Activated CD4-positive, alpha-beta T cell treated with anti-CD3 and anti-CD28 coated beads for 36 hours (primary cell): ENCODE measurements around the gene PIK3IP1. TPM values are rescaled to one million over a fixed set of nuclear protein-coding genes. Genes with fewer than 3 reads are reported as not detected.

ENCODE experiments used
- ATAC-seq: fragments of 200-7000 bp; cut with Tn5 transposase; one replicate; pipeline ENCODE4 v1.10.0; 2021; ENCODE audit warnings: mild to moderate bottlenecking, moderate library complexity
- CTCF ChIA-PET: fragments of 350-600 bp; sonication (Branson Sonifier 250); formaldehyde crosslinking; loops from one replicate; lab custom pipeline; 2021; ENCODE audit warnings: antibody characterized with exemption; lab: Charles Lee
- POLR2A ChIA-PET: fragments of 350-600 bp; sonication (Branson Sonifier 250); formaldehyde crosslinking; loops from one replicate; lab custom pipeline; 2021; ENCODE audit warnings: antibody characterized with exemption, inconsistent platforms; lab: Charles Lee
- DNase-seq: peaks from one replicate; pipeline ENCODE4 v3.0.0-alpha.2; 2020
- H3K27ac Mint-ChIP-seq: one replicate; pipeline ENCODE4 v1.8.0; 2021; ENCODE audit warnings: mixed read lengths
- H3K27me3 Mint-ChIP-seq: one replicate; pipeline ENCODE4 v1.8.0; 2021; ENCODE audit warnings: mixed read lengths
- H3K36me3 Mint-ChIP-seq: one replicate; pipeline ENCODE4 v1.8.0; 2021; ENCODE audit warnings: low read depth, mixed read lengths
- H3K4me1 Mint-ChIP-seq: one replicate; pipeline ENCODE4 v1.8.0; 2021; ENCODE audit warnings: mixed read lengths
- H3K4me3 Mint-ChIP-seq: one replicate; pipeline ENCODE4 v1.8.0; 2021; ENCODE audit warnings: mild to moderate bottlenecking, moderate library complexity, mixed read lengths
- H3K9me3 Mint-ChIP-seq: one replicate; pipeline ENCODE4 v1.8.0; 2021; ENCODE audit warnings: low read depth, mixed read lengths
- intact Hi-C, 2 experiments: fragments of 100-400 bp; cut with DNase I in 1 of 2; cut with micrococcal nuclease in 1 of 2; formaldehyde crosslinking; loops; one replicate each; pipeline versions ENCODE4 v1.14.2 to v1.15.1; 2022 to 2024; cut with DNase I, micrococcal nuclease
- total RNA-seq, 2 experiments: library from RNA; stranded (reverse); gene quantifications; one replicate each; pipeline ENCODE4 v1.2.3, GENCODE V29; 2021

Gene PIK3IP1
- total RNA-seq, 2 experiments from 2014 or later = 14.2 to 15.1 TPM

- peaks cover 34% of the 10 kb centered on the region for H3K36me3 Mint-ChIP-seq
- ChIA-PET POLR2A (interaction anchor here (5.6 kb wide), 1 partner anchor 11 kb away, joined by 38 read pairs; no protein-coding TSS in a partner anchor), CTCF (interaction anchor here (0.7 to 2.8 kb wide), 7 partner anchors 7 to 342 kb away, joined by 4 to 24 read pairs (median 6); no protein-coding TSS in a partner anchor)
- peaks cover 75% of the 10 kb centered on the region for H3K4me1 Mint-ChIP-seq
- no peak for ATAC-seq
- H3K27ac Mint-ChIP-seq = peak overlapping the region; percentile 97
- H3K4me3 Mint-ChIP-seq = peak overlapping the region; percentile 90
- peaks cover 2% of the 10 kb centered on the region for H3K9me3 Mint-ChIP-seq
- DNase-seq = no peak
- intact Hi-C loops = loop anchor here in 1 of 2 experiments (5.0 kb wide), 1 partner anchor 652 kb away; the partner anchor contains the start of gene SLC35E4
- no peaks in the 10 kb centered on the region for H3K27me3 Mint-ChIP-seq
These were observed 2.9 kb downstream of the PIK3IP1 start for GRCh38 chr22:31289344-31289743.

DNA sequence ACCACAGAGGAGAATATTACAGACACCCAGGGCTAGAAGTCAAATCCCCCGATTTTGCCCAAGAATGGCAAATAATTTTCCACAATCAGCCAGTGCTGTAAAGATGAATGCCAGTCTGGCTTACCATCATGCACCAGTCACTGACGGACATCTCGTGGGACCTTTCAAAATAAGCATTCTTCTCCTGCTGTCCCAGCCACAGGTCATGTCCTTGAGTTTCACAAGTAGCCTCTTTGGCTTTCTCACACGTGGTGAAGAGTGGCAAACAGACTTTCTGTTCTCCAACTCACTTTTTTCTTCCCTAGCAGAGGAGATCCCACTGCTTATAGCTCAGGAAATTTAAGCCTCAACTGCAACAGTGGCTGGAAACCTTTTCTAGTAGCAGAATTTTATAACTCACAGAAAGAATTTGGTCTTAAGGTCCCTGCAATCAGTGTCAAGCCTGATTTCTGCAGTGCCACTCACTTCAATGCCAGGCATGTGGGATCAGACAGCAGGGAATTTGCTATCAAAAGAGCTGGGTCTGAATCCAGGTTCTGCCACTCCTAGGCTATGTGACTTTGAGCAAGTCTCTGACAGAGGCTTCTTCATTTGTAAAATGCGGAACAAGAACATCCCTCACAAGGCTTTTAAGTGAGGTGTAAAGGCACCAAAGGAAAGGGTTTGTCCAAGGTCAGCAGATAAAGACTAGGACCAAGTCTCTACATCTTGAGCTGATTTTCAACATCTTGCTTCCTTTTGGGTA, 3.6 kb downstream of the PIK3IP1 start:
- ATAC-seq (no peak), DNase-seq (no peak)
- CTCF ChIA-PET = interaction anchor here (0.6 to 2.8 kb wide), 6 partner anchors 9 to 210 kb away, joined by 3 to 24 read pairs (median 6); no protein-coding TSS in a partner anchor
- peaks cover 75% of the 10 kb centered on the region for H3K4me1 Mint-ChIP-seq
- no peaks in the 10 kb centered on the region for H3K27me3 Mint-ChIP-seq
- intact Hi-C loops = loop anchor here in 1 of 2 experiments (5.0 kb wide), 1 partner anchor 651 kb away; the partner anchor contains the start of gene SLC35E4
- peaks cover under 1% of the 10 kb centered on the region for H3K9me3 Mint-ChIP-seq
- peaks cover 33% of the 10 kb centered on the region for H3K36me3 Mint-ChIP-seq
- H3K4me3 Mint-ChIP-seq = peak overlapping the region; percentile 90
- peak overlapping the region; percentile 97 for H3K27ac Mint-ChIP-seq
- POLR2A ChIA-PET = interaction anchor here (5.6 kb wide), 1 partner anchor 11 kb away, joined by 38 read pairs; no protein-coding TSS in a partner anchor

GRCh38 chr22:31287818-31288495, 4.3 kb downstream of the PIK3IP1 start:
- intact Hi-C loops = loop anchor here in 1 of 2 experiments (5.0 kb wide), 1 partner anchor 651 kb away; the partner anchor contains the start of gene SLC35E4
- POLR2A ChIA-PET = interaction anchor here (5.6 kb wide), 1 partner anchor 10 kb away, joined by 38 read pairs; no protein-coding TSS in a partner anchor
- H3K36me3 Mint-ChIP-seq = peaks cover 34% of the 10 kb centered on the region
- DNase-seq (no peak), ATAC-seq (no peak)
- CTCF ChIA-PET = interaction anchor here (0.7 to 0.9 kb wide), 3 partner anchors 9 to 11 kb away, joined by 3 read pairs; no protein-coding TSS in a partner anchor
- H3K9me3 Mint-ChIP-seq = no peaks in the 10 kb centered on the region
- peak overlapping the region; percentile 97 for H3K27ac Mint-ChIP-seq
- peak overlapping the region; percentile 90 for H3K4me3 Mint-ChIP-seq
- H3K27me3 Mint-ChIP-seq = no peaks in the 10 kb centered on the region
- H3K4me1 Mint-ChIP-seq = peaks cover 76% of the 10 kb centered on the region

DNA sequence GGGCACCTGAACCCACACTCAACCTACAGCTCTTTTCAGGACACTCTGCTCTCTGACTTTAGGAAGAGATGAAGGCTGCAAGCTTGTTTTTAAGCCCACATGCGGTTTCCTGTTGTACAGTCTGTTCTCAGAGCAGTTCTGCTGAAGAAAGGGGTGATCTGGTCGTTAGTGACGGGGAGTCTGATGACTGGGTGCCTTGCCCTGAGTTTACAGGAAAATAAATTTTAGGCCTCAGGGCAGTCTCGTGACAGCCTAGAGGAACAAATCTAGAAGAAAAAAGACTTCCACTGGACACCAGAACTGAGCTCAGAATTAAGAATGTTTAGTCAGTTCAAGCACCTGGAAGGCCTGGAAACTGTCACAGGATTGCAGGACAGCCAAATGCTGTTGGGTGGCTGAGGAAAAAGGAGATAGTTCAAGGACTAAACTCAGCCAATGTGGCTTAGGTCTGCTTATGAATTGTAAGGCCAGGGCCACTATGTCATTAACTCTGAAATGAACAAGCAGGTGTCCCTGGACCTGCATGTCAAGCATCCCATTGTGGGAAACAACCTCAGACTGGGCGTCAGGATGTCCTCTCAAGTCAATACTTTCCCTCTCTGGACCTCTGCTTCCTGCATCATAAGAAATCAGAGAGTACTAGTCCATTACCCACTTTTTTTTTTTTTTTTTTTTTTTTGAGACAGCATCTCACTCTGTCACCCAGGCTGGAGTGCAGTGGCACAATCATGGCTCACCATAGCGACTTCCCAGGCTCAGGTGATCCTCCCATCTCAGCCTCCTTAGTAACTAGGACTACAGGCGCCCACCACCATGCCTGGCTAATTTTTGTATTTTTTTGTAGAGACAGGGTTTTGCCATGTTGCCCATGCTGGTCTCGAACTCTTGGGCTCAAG, 5.7 kb downstream of the PIK3IP1 start:
- H3K4me1 Mint-ChIP-seq = peaks cover 80% of the 10 kb centered on the region
- H3K27me3 Mint-ChIP-seq = no peaks in the 10 kb centered on the region
- peak overlapping the region; percentile 97 for H3K27ac Mint-ChIP-seq
- ChIA-PET CTCF (interaction anchor here (0.7 to 2.2 kb wide), 4 partner anchors 7 to 637 kb away, joined by 3 to 7 read pairs (median 6); partner anchors contain the start of gene SELENOM), POLR2A (interaction anchor here (0.6 to 1.6 kb wide), 5 partner anchors 13 to 1689 kb away, joined by 3 to 10 read pairs (median 4); no protein-coding TSS in a partner anchor)
- ATAC-seq (peak; percentile 68), DNase-seq (peak; percentile 72)
- peaks cover 39% of the 10 kb centered on the region for H3K36me3 Mint-ChIP-seq
- no peaks in the 10 kb centered on the region for H3K9me3 Mint-ChIP-seq
- peak overlapping the region; percentile 5 for H3K4me3 Mint-ChIP-seq
- intact Hi-C loops = loop anchor here in 1 of 2 experiments (1.0 to 5.0 kb wide), 2 partner anchors 179 to 649 kb away; partner anchors contain the start of genes SELENOM and SLC35E4

GRCh38 chr22:31284281-31285155, 7.8 kb downstream of the PIK3IP1 start:
- no peaks in the 10 kb centered on the region for H3K27me3 Mint-ChIP-seq
- ATAC-seq (no peak), DNase-seq (no peak)
- intact Hi-C loops = loop anchor here in 1 of 2 experiments (5.0 kb wide), 1 partner anchor 647 kb away; the partner anchor contains the start of gene SLC35E4
- peak overlapping the region; percentile 97 for H3K27ac Mint-ChIP-seq
- peaks cover 96% of the 10 kb centered on the region for H3K4me1 Mint-ChIP-seq
- ChIA-PET POLR2A (interaction anchor here (0.6 kb wide), 1 partner anchor 18 kb away, joined by 3 read pairs; no protein-coding TSS in a partner anchor), CTCF (interaction anchor here (0.6 to 3.9 kb wide), 6 partner anchors 11 to 1823 kb away, joined by 3 to 22 read pairs (median 6); no protein-coding TSS in a partner anchor)
- H3K4me3 Mint-ChIP-seq = no peak overlapping the region
- peaks cover 50% of the 10 kb centered on the region for H3K36me3 Mint-ChIP-seq
- no peaks in the 10 kb centered on the region for H3K9me3 Mint-ChIP-seq

- Mint-ChIP-seq H3K27ac (peak overlapping the region; percentile 22), H3K9me3 (no peaks in the 10 kb centered on the region), H3K27me3 (no peaks in the 10 kb centered on the region), H3K4me1 (peaks cover 96% of the 10 kb centered on the region), H3K4me3 (no peak overlapping the region), H3K36me3 (peaks cover 50% of the 10 kb centered on the region)
- no peak for DNase-seq
- CTCF ChIA-PET = interaction anchor here (0.6 to 3.9 kb wide), 5 partner anchors 9 to 197 kb away, joined by 3 to 22 read pairs (median 8); partner anchors contain the start of gene PIK3IP1
- intact Hi-C loops = no loop called here
- POLR2A ChIA-PET = interaction anchor here (0.5 to 1.4 kb wide), 2 partner anchors 9 to 70 kb away, joined by 3 read pairs; partner anchors contain the start of gene PIK3IP1
- ATAC-seq = no peak
These were observed 9.4 kb downstream of the PIK3IP1 start for GRCh38 chr22:31282748-31283468.

- Mint-ChIP-seq H3K27me3 (no peaks in the 10 kb centered on the region), H3K9me3 (no peaks in the 10 kb centered on the region), H3K4me3 (no peak overlapping the region), H3K27ac (no peak overlapping the region), H3K36me3 (peaks cover 51% of the 10 kb centered on the region), H3K4me1 (peaks cover 94% of the 10 kb centered on the region)
- intact Hi-C loops = no loop called here
- CTCF ChIA-PET = interaction anchor here (0.7 to 1.9 kb wide), 6 partner anchors 8 to 137 kb away, joined by 4 to 9 read pairs (median 6); partner anchors contain the start of gene PIK3IP1
- ATAC-seq = no peak
- DNase-seq = no peak
- POLR2A ChIA-PET = interaction anchor here (1.4 kb wide), 1 partner anchor 11 kb away, joined by 3 read pairs; the partner anchor contains the start of gene PIK3IP1
These were observed 10.6 kb downstream of the PIK3IP1 start for GRCh38 chr22:31281733-31282132.

GRCh38 chr22:31279821-31280505, 12.3 kb downstream of the PIK3IP1 start:
- peak overlapping the region; percentile 86 for H3K27ac Mint-ChIP-seq
- ATAC-seq = no peak
- CTCF ChIA-PET = interaction anchor here (0.5 to 1.8 kb wide), 7 partner anchors 7 to 528 kb away, joined by 3 to 13 read pairs (median 4); partner anchors contain the start of gene PIK3IP1
- DNase-seq = no peak
- no peaks in the 10 kb centered on the region for H3K9me3 Mint-ChIP-seq
- peaks cover 57% of the 10 kb centered on the region for H3K36me3 Mint-ChIP-seq
- intact Hi-C loops = loop anchor here (1.0 to 5.0 kb wide), 2 partner anchors 12 to 68 kb away; partner anchors contain the start of genes LIMK2 (in 1 of the 2) and PIK3IP1 (in 1 of the 2)
- H3K4me1 Mint-ChIP-seq = peaks cover 85% of the 10 kb centered on the region
- H3K27me3 Mint-ChIP-seq = no peaks in the 10 kb centered on the region
- POLR2A ChIA-PET = interaction anchor here (3.8 kb wide), 1 partner anchor 11 kb away, joined by 38 read pairs; the partner anchor contains the start of gene PIK3IP1
- no peak overlapping the region for H3K4me3 Mint-ChIP-seq
